ENCODE data around the gene MOB3A. TPM values are rescaled to one million over a fixed set of nuclear protein-coding genes. Genes with fewer than 3 reads are reported as not detected.
"Not testable (repeated sequence)": the region's sequence is repeated elsewhere in the genome, so short reads cannot be mapped to it uniquely, and the experiment has no call there.

The MOB3A gene
- polyA plus RNA-seq, 1 donor, result 13.4 TPM

DNA sequence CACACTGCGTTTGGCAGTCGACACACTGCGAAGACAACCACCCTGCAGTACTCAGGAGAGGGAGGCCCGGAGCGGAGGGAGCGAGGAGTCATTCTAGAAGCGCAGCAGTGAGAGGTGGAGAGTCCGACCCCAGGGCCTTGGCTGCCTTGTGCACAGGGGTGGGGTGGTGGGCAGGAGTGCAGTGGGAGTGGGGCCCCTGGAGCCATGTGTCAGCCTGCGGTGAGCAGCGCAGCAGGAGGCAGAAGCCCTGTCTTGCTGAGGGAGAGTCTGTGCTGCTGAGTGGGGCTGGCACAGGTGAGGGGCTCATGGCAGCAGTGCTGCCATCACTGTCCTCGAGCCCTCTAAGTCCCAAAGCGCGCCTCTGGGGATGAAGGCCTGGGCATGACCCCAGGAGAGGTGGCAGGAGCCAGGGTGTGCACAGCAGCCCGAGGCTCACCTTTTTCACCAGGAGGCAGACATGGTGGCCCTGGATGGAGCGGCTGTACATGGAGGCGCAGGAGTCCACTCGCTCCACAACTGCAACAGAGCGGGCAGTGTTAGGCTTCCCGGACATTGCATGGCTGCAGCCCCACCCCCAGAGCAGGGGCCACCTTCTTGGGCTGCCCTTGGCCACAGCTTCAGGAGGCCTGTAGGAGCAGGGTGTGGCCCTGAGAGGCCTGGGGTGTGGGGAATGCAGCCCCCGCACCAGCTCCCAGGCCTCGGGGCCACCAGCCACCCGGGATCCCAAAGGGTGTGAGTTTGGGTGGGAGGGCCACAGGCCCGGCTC, 12.3 kb upstream of the MOB3A start:
- DNase-seq (ENCODE audit: low read depth), result no peak

GRCh38 chr19:2103045-2103707, 7.0 kb upstream of the MOB3A start:
- no peak for DNase-seq (ENCODE audit: low read depth)

DNA sequence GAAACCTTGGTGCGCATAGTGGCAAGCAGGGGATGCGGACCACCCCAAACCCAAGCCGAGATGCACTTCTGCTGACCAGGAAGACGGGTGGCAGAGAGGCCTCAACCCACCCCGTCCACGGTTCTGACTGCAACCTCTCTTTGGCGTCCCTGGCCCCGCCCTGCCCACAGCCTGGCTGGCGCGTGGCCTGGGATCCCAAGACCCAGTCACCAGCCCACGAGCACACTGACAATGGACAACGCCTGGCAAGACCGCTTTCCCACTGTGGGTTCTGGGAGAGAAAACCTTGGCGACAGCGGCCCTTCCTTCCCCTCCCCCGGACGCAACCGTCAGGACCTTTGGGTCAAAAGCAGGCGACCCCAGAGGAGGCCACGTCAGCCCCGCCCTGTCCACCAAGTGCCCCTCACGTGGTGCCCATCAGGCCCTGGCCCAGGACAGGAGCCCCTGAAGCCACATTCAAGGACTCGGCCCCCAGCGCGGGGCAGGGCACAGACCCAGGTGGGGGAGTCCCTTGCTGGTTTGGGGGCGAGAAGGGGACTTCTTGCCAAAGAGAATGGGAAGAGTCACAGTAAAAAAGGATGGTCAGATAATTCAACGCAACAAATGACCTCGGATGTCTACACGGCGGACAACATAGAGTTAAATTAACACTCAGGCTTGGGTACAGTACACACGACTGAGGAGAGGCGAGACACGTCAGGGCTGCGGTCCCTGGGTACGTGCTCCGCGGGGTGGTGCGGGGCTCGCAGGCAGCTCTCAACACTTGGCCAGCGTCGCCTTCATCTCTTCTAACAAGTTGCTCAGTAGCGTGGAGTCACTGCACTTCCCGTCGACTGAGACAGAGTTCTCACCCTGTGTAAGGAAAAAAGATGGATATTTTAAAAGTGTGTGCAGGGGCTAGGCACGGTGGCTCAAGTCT, 5.5 kb upstream of the MOB3A start:
- DNase-seq (ENCODE audit: low read depth), result no peak

GRCh38 chr19:2100719-2101061, 4.6 kb upstream of the MOB3A start:
- no peak for DNase-seq (ENCODE audit: low read depth)

- DNase-seq (ENCODE audit: low read depth), result no peak
These were observed 4.0 kb upstream of the MOB3A start for GRCh38 chr19:2099937-2100718.

DNA sequence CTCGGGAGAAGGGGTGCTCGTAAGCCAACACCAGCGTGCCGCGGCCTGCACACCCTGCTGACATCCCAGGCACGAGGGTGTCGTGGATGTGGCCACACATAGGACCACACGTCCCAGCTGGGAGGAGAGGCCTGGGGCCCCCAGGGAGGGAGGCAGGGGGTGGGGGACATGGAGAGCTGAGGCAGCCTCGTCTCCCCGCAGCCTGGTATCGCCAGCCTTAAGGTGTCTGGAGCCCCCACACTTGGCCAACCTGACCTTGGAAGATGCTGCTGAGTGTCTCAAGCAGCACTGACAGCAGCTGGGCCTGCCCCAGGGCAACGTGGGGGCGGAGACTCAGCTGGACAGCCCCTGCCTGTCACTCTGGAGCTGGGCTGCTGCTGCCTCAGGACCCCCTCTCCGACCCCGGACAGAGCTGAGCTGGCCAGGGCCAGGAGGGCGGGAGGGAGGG, 3.0 kb upstream of the MOB3A start:
- no peak for DNase-seq (ENCODE audit: low read depth)

DNA sequence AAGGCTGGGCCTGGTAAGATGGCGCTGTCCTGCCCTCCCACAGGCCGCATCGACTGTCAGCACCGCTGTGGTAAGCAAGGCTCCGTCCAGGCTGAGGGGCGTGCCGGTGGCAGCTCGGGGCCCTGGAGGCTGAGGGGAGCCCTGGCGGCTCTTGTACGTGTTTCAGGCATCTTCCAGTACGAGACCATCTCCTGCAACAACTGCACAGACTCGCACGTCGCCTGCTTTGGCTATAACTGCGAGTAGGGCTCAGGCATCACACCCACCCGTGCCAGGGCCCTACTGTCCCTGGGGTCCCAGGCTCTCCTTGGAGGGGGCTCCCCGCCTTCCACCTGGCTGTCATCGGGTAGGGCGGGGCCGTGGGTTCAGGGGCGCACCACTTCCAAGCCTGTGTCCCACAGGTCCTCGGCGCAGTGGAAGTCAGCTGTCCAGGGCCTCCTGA, 1.8 kb upstream of the MOB3A start:
- DNase-seq (ENCODE audit: low read depth), result no peak

DNA sequence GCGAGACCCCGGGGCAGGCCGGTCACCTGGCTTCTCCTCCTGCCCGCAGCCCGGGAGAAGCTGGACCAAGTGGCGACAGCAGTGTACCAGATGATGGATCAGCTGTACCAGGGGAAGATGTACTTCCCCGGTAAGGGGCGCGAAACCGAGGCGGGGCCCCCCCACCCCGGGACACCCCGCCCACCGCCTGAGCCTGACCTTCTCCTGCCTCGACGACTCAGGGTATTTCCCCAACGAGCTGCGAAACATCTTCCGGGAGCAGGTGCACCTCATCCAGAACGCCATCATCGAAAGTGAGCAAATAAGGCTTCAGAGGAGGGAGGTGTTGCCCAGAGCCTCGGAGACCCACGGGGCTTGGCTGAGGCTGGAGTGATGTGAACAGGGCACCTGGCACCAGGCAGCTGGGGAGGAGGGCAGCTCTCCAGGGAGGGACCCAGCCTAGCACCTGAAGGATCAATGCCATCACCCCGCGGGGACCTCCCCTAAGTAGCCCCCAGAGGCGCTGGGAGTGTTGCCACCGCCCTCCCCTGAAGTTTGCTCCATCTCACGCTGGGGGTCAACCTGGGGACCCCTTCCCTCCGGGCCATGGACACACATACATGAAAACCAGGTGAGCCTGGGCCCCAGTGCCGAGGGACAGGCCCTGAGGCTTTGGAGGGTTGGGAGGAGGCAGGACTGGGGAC, 1.2 kb upstream of the MOB3A start:
- DNase-seq (ENCODE audit: low read depth), result no peak

- DNase-seq (ENCODE audit: low read depth), result peak; percentile 72
These were observed 515 bp upstream of the MOB3A start, which contains the start of gene IZUMO4 for GRCh38 chr19:2096480-2097202. TSS of gene IZUMO4 (plus strand) at chr19:2096915. CDS start at chr19:2096946, 31 bp downstream.

- DNase-seq (ENCODE audit: low read depth), result not testable (repeated sequence)
These were observed 4.1 kb downstream of the MOB3A start for GRCh38 chr19:2091926-2092525.

DNA sequence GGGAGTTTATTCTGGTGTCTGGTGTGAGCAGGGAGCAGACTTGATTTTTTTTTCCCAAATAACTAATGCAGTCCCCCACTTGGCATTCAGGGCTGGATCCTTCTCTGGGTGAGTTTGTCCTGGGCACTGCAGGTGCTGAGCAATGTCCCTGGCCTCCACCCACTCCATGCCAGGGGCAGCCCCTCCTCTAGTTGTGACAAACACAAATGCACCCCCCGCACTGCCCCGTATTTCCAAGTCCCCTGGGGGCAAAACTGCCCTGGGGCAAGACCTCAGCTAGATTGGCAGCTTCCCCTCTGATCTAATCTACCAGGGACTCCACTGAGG, 6.4 kb downstream of the MOB3A start:
- no peak for DNase-seq (ENCODE audit: low read depth)

DNA sequence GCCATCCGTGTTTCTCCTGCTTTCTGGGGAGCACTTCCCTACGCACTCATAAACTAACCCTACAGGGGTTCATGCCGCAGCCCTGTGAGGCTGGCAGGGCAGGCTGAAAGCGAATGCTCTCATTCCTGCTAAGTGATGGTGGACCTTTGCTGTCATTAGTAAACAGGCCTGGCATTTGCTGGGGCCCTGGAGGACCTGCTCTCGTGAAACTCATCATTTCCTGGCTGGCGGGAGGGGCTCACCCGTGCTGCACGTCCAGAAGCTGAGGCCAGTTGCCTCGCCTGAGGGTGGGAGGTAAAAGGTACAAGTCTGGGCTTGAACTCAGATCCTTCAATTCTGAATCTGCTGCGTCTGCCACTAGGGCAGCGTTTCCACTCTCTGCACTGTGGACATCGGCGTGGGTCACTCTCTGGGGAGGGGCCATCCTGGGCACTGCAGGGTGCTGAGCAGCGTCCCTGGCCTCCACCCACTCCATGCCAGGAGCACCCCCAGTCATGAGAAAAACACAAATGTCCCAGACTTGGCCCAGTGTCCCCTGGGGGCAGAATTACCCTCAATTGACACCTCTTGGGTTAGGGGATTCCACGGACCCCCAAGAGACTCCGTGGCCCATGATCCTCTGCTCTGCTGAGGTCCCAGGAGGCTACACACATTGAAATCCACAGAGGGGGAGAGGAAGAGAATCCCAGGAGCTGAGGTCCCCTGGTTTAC, 7.0 kb downstream of the MOB3A start:
- DNase-seq (ENCODE audit: low read depth), result no peak

GRCh38 chr19:2087621-2088100, 8.5 kb downstream of the MOB3A start:
- DNase-seq (ENCODE audit: low read depth), result no peak

GRCh38 chr19:2086695-2087620, 9.2 kb downstream of the MOB3A start:
- DNase-seq (ENCODE audit: low read depth), result not testable (repeated sequence)

- no peak for DNase-seq (ENCODE audit: low read depth)
These were observed 11.0 kb downstream of the MOB3A start for GRCh38 chr19:2084993-2085720.

DNA sequence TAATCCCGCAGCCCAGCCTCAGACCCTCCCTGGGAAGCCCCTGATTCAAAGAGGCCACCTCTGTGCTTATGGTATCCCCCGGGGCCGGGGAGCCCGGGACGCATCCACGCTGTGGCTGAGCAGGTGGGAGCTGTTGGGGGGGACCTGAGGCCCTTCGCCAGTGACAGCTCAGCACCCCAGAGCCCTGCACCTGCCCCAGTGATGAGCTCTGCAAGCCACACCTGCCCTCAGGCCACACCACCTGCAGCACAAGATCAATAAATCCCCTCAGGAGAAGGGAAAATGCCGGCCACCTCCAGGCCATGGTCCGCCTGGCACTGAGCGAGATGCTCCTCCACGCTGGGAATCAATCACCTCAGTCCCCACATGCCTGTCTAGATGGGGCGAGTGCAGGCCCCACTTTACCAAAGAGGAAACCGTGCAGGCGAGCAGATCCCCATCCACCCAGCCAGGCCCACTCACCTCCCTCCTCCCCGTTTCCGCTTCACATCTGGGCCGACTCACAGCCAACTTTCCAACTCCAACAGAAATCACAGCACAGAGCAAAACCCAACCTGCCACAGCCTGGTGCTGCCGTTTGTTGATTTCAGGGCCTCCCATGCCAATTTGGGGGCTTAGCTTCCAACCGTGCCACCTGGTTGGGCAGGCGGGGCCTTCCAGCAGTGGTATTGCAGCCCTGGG, 12.8 kb downstream of the MOB3A start:
- DNase-seq (ENCODE audit: low read depth), result no peak
